Measurements from ENCODE around the gene TTLL9.
"Not testable (repeated sequence)": the region's sequence is repeated elsewhere in the genome, so short reads cannot be mapped to it uniquely, and the experiment has no call there.

The TTLL9 gene

DNA sequence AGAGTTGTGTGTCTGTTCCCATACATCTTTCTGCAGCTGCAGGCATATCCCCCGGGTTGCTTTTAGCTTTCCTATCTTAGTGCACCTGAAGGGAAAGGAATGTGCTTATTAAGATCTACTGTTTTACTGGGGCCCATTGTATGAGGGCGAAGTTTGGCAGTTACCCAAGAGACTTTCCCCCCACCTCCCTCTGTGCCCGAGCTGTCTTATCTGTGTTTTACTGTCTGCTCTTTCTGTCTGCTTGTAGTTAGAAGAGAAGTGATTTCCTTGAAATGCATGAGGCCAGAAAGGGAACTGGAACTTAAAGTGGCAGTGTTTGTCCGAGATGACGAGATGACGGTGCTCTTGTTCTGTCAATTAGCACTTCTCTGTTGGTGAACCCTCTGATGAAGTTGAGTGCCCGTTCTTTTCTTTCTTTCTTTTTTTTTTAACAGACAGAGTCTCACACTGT is 47.6 kb downstream of the TTLL9 start:
- DNase-seq (ENCODE audit: low read depth, low spot score) = not testable (repeated sequence)

GRCh38 chr20:31918466-31919105 is 48.2 kb downstream of the TTLL9 start:
- no peak for DNase-seq (ENCODE audit: low read depth, low spot score)

GRCh38 chr20:31919410-31920155 is 49.1 kb downstream of the TTLL9 start:
- no peak for DNase-seq (ENCODE audit: low read depth, low spot score)

GRCh38 chr20:31920275-31920855 is 49.9 kb downstream of the TTLL9 start:
- peak; percentile 50 for DNase-seq (ENCODE audit: low read depth, low spot score)

DNA sequence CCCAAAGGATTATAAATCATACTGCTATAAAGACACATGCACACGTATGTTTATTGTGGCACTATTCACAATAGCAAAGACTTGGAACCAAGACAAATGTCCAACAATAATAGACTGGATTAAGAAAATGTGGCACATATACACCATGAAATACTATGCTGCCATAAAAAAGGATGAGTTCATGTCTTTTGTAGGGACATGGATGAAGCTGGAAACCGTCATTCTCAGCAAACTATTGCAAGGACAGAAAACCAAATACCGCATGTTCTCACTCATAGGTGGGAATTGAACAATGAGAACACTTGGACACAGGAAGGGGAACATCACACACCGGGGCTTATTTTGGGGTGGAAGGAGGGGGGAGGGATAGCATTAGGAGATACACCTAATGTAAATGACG is 51.0 kb downstream of the TTLL9 start:
- not testable (repeated sequence) for DNase-seq (ENCODE audit: low read depth, low spot score)

GRCh38 chr20:31922181-31922580 is 51.7 kb downstream of the TTLL9 start:
- no peak for DNase-seq (ENCODE audit: low read depth, low spot score)

GRCh38 chr20:31922588-31922987 is 52.2 kb downstream of the TTLL9 start:
- DNase-seq (ENCODE audit: low read depth, low spot score) = no peak

GRCh38 chr20:31923388-31924331 is 53.2 kb downstream of the TTLL9 start:
- no peak for DNase-seq (ENCODE audit: low read depth, low spot score)

DNA sequence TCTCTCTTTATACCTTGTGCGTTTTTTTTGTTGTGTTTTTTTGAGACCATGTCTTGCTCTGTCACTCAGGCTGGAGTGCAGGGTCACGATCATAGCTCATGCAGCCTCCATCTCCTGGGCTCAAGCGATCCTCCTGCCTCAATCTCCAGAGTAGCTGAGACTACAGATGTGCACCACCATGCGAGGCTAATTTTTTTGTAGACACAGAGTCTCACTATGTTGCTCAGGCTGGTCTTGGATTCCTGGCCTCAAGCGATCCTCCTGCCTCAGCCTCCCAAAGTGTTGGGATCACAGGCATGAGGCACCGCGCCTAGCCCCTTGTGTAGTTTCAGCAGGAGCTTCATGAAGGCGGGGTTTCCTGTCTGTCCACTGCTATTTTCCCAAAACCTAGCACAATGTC is 54.1 kb downstream of the TTLL9 start:
- DNase-seq (ENCODE audit: low read depth, low spot score) = no peak

DNA sequence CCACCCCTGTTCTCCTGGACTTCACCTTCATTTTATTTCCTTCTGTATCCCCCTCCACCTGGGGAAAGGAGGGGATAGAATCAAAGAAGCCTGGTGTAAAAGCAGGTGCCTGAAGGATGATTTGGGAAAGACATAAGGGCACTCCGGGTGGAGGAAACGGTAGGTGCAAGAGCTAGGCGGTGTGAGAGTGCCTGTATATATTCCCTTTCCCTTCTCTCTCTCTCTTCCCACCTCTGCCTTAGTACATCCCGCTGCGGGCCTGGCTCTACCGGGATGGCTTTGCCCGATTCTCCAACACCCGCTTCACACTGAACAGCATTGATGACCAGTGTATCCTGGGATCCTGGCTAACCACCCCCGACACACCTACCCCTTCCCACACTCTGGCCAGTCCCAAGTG is 55.2 kb downstream of the TTLL9 start:
- DNase-seq (ENCODE audit: low read depth, low spot score) = no peak

DNA sequence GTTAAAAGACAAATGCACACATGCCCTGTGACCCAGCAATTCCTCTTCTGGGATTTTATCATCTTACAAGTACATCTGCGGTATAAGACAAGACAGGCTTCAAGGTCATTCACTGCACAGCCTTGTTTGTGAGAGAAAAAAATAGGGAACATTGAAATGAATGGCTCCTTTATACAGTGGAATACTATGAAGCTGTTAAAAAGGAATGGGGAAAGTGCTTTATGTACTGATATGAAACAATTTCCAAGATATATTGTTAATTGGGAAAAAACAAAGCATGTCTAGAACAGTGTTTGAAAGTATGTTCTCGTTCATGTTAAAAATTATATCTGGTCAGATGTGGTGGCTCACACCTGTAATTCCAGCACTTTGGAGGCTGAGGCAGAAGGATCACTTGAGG is 56.1 kb downstream of the TTLL9 start:
- DNase-seq (ENCODE audit: low read depth, low spot score) = no peak

GRCh38 chr20:31927627-31928159 is 57.3 kb downstream of the TTLL9 start:
- no peak for DNase-seq (ENCODE audit: low read depth, low spot score)

- DNase-seq (ENCODE audit: low read depth, low spot score) = not testable (repeated sequence)
These were observed 59.2 kb downstream of the TTLL9 start for GRCh38 chr20:31929631-31930030.

- DNase-seq (ENCODE audit: low read depth, low spot score) = no peak
These were observed 60.3 kb downstream of the TTLL9 start for GRCh38 chr20:31930779-31931178.

- no peak for DNase-seq (ENCODE audit: low read depth, low spot score)
These were observed 63.3 kb downstream of the TTLL9 start for GRCh38 chr20:31933698-31934097.

DNA sequence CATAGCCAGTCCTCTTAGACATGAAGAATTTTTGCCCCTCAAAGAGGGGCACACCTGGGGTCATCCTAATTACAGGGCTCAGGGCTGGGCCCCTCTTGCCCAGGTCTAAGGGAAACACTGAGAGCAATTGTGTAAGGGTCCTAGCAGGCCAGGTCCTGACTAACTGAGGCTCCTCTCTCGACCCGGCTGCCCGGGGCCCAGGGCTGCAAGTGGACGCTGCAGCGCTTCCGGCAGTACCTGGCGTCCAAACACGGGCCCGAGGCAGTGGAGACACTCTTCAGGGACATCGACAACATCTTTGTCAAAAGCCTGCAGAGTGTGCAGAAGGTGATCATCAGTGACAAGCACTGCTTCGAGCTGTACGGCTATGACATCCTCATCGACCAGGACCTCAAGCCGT is 64.1 kb downstream of the TTLL9 start:
- no peak for DNase-seq (ENCODE audit: low read depth, low spot score)

DNA sequence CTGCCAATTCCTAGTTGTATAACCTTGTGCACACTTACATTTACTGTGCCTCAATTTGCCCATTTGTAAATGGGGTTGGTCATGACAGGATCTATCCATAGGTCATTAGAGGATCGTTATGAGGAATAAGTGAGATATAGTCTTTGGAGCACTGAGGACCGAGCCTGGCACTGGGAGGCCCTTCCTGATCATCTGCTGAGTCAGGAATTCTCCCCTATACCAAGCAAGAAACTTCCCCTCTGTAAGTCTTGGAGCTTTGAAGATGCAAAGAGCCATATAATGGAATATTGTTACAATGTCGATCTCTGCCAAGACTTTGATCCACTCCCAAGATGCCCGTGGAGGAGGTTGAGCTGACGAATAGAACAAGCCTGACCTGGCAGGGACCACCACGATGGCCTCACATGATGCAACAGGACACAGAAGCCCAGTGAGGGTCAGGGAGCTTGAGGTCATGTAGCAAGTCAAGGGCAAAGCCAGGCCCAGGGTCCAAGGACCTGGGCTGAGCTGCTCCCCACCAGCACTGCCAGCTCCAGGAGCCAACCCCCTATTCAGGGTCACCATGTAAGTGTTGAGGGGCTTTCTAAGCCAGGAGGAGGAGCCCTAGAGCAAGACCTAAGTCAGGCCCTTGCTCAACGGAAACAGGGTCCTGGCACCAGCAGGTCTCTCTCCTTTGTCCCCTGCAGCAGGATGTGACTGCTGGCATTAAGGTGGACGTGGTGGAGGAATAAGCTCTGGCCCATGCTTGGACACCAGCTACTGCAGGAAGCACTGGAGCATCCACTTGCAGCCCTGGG is 64.7 kb downstream of the TTLL9 start:
- peak; percentile 57 for DNase-seq (ENCODE audit: low read depth, low spot score)

DNA sequence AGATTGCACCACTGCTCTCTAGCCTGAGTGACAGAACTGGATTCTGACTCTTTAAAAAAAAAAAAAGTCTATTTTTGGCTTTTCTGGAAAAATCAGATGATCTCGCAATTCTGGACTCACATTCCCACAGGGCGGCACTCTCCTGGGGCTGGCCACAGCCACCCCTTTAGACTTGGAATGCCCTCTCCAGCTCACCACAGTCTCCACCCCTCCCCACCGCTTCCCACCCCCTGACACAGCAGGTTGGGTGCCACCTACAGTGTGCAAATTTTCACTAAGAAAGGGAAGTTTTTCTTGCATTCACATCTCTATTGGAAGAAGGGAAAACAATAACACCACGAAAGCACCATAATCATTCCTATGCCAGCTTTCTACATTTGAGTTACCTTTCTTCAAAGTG is 66.0 kb downstream of the TTLL9 start:
- DNase-seq (ENCODE audit: low read depth, low spot score) = no peak

- no peak for DNase-seq (ENCODE audit: low read depth, low spot score)
These were observed 67.4 kb downstream of the TTLL9 start for GRCh38 chr20:31937820-31938219.

GRCh38 chr20:31939661-31940060 is 69.2 kb downstream of the TTLL9 start:
- DNase-seq (ENCODE audit: low read depth, low spot score) = no peak

GRCh38 chr20:31943052-31943471 is 72.6 kb downstream of the TTLL9 start:
- DNase-seq (ENCODE audit: low read depth, low spot score) = no peak
